Activated CD4-positive, alpha-beta T cell treated with anti-CD3 and anti-CD28 coated beads, Interleukin-2, Interleukin-4, amounts not matched to agents 100 ng/mL and 50 ng/mL, durations not matched to agents 16 hours and 8 hours (primary cell): ENCODE results near the gene C1R.

Experiments
- DNase-seq: peaks from one replicate; pipeline ENCODE4 v3.0.0-alpha.2; 2020; ENCODE audit warnings: low spot score

C1R gene

DNA sequence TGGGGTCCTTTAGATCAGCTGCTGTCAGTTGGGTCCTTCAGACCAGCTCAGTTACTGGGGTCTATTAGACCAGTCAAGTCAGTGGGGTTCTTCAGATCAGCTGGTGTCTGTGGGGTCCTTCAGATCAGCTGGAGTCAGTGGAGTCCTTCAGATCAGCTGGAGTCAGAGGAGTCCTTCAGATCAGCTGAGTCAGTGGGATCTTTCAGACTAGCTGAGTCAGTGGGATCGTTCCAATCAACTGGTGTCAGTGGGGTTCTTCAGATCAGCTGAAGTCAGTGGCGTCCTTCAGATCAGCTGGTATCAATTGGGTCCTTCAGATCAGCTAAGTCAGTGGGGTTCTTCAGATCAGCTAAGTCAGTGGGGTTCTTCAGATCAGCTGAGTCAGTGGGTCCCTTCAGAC, 59.3 kb downstream of the C1R start:
- no peak for DNase-seq

- no peak for DNase-seq
Measured at GRCh38 chr12:7031306-7031705, 60.9 kb downstream of the C1R start.
